Measurements from ENCODE around the gene SEPTIN8. TPM values are rescaled to one million over a fixed set of nuclear protein-coding genes. Genes with fewer than 3 reads are reported as not detected.

Gene SEPTIN8
- total and polyA plus RNA-seq, 2 experiments from 2014 or later: 26.9 to 41.9 TPM

- WGBS, 2 experiments (ENCODE audit: low coverage in 1 of 2, low lambda C conversion rate in 2 of 2, missing lambda C conversion rate in 2 of 2): 69% methylated on average over 17 to 18 of the region's 18 CpGs
- Histone ChIP-seq H3F3A (ENCODE audit: insufficient read depth) (peaks cover 10% of the 10 kb centered on the region), H4K20me1 (ENCODE audit: insufficient read depth) (no peaks in the 10 kb centered on the region), H3K4me3 (no peak overlapping the region), H3K79me2 (ENCODE audit: insufficient read depth) (no peaks in the 10 kb centered on the region), H3K4me2 (ENCODE audit: unreplicated experiment) (no peak overlapping the region), H3K9ac (no peak overlapping the region), H3K9me2 (ENCODE audit: insufficient read depth) (no peaks in the 10 kb centered on the region), H3K4me1 (ENCODE audit: insufficient read depth) (peaks cover 8% of the 10 kb centered on the region; the same call in 1 of the 2 replicates), H2AFZ (no peak overlapping the region), H3K27me3 (replicated peaks; ENCODE audit: insufficient read depth) (peaks cover 23% of the 10 kb centered on the region), H3K9me3 (ENCODE audit: low read depth) (no peaks in the 10 kb centered on the region), H3K27ac (no peak overlapping the region), H3K36me3 (ENCODE audit: low read depth) (no peaks in the 10 kb centered on the region)
- TF ChIP-seq EZH2 (IDR thresholded peaks at IDR 0.05; ENCODE audit: insufficient read depth, poor library complexity, severe bottlenecking): no peak
- no peak for TF ChIP-seq EZH2phosphoT487 (IDR thresholded peaks at IDR 0.05; ENCODE audit: insufficient read depth, low read depth)
- in situ Hi-C loops (cut with MboI): loop anchor here (25.0 kb wide), 1 partner anchor 425 kb away; no protein-coding TSS in a partner anchor
- DNase-seq: no peak
These were observed 35.2 kb upstream of the SEPTIN8 start for GRCh38 chr5:132812123-132812765.

- no peak overlapping the region for H3K27ac ChIP-seq
- H3K79me2 ChIP-seq (ENCODE audit: insufficient read depth): no peaks in the 10 kb centered on the region
- H4K20me1 ChIP-seq (ENCODE audit: insufficient read depth): no peaks in the 10 kb centered on the region
- H3K4me1 ChIP-seq (ENCODE audit: insufficient read depth): peaks cover 5% of the 10 kb centered on the region; the same call in 1 of the 2 replicates
- no peaks in the 10 kb centered on the region for H3K36me3 ChIP-seq (ENCODE audit: low read depth)
- in situ Hi-C loops (cut with MboI): loop anchor here (25.0 kb wide), 1 partner anchor 423 kb away; no protein-coding TSS in a partner anchor
- no peaks in the 10 kb centered on the region for H3K9me2 ChIP-seq (ENCODE audit: insufficient read depth)
- H3K4me2 ChIP-seq (ENCODE audit: unreplicated experiment): no peak overlapping the region
- no peak overlapping the region for H3K4me3 ChIP-seq
- H2AFZ ChIP-seq: no peak overlapping the region
- no peak overlapping the region for H3K9ac ChIP-seq
- TF ChIP-seq EZH2phosphoT487 (IDR thresholded peaks at IDR 0.05; ENCODE audit: insufficient read depth, low read depth) (no peak), EZH2 (IDR thresholded peaks at IDR 0.05; ENCODE audit: insufficient read depth, poor library complexity, severe bottlenecking) (no peak)
- 88 to 89% methylated on average over 5 of the region's 5 CpGs for WGBS, 2 experiments (ENCODE audit: low coverage in 1 of 2, low lambda C conversion rate in 2 of 2, missing lambda C conversion rate in 2 of 2)
- no peaks in the 10 kb centered on the region for H3K9me3 ChIP-seq (ENCODE audit: low read depth)
- no peaks in the 10 kb centered on the region for H3F3A ChIP-seq (ENCODE audit: insufficient read depth)
- DNase-seq: no peak
- H3K27me3 ChIP-seq (replicated peaks; ENCODE audit: insufficient read depth): peaks cover 23% of the 10 kb centered on the region
These were observed 33.6 kb upstream of the SEPTIN8 start for GRCh38 chr5:132810605-132811004.

GRCh38 chr5:132808866-132809265 is 31.8 kb upstream of the SEPTIN8 start:
- Histone ChIP-seq H2AFZ (no peak overlapping the region), H3K4me3 (no peak overlapping the region), H4K20me1 (ENCODE audit: insufficient read depth) (no peaks in the 10 kb centered on the region), H3K36me3 (ENCODE audit: low read depth) (no peaks in the 10 kb centered on the region), H3K27ac (no peak overlapping the region), H3K9me3 (ENCODE audit: low read depth) (no peaks in the 10 kb centered on the region), H3K9me2 (ENCODE audit: insufficient read depth) (no peaks in the 10 kb centered on the region), H3K79me2 (ENCODE audit: insufficient read depth) (no peaks in the 10 kb centered on the region), H3K27me3 (replicated peaks; ENCODE audit: insufficient read depth) (peaks cover 23% of the 10 kb centered on the region), H3K9ac (no peak overlapping the region), H3K4me1 (ENCODE audit: insufficient read depth) (no peaks in the 10 kb centered on the region), H3K4me2 (ENCODE audit: unreplicated experiment) (no peak overlapping the region), H3F3A (ENCODE audit: insufficient read depth) (no peaks in the 10 kb centered on the region)
- in situ Hi-C loops (cut with MboI): loop anchor here (25.0 kb wide), 1 partner anchor 422 kb away; no protein-coding TSS in a partner anchor
- no peak for DNase-seq
- WGBS, 2 experiments (ENCODE audit: low coverage in 1 of 2, low lambda C conversion rate in 2 of 2, missing lambda C conversion rate in 2 of 2): 43 to 47% methylated on average over 3 of the region's 3 CpGs
- TF ChIP-seq EZH2phosphoT487 (IDR thresholded peaks at IDR 0.05; ENCODE audit: insufficient read depth, low read depth) (no peak), EZH2 (IDR thresholded peaks at IDR 0.05; ENCODE audit: insufficient read depth, poor library complexity, severe bottlenecking) (no peak)

GRCh38 chr5:132808448-132808847 is 31.4 kb upstream of the SEPTIN8 start:
- Histone ChIP-seq H3K4me1 (ENCODE audit: insufficient read depth) (no peaks in the 10 kb centered on the region), H3K9me3 (ENCODE audit: low read depth) (no peaks in the 10 kb centered on the region), H3K36me3 (ENCODE audit: low read depth) (no peaks in the 10 kb centered on the region), H3K9ac (no peak overlapping the region), H3K27ac (no peak overlapping the region), H4K20me1 (ENCODE audit: insufficient read depth) (no peaks in the 10 kb centered on the region), H3K4me3 (no peak overlapping the region), H3F3A (ENCODE audit: insufficient read depth) (no peaks in the 10 kb centered on the region), H3K4me2 (ENCODE audit: unreplicated experiment) (no peak overlapping the region), H3K9me2 (ENCODE audit: insufficient read depth) (no peaks in the 10 kb centered on the region), H3K27me3 (replicated peaks; ENCODE audit: insufficient read depth) (peaks cover 26% of the 10 kb centered on the region), H3K79me2 (ENCODE audit: insufficient read depth) (no peaks in the 10 kb centered on the region), H2AFZ (no peak overlapping the region)
- in situ Hi-C loops (cut with MboI): loop anchor here (25.0 kb wide), 1 partner anchor 421 kb away; no protein-coding TSS in a partner anchor
- TF ChIP-seq EZH2phosphoT487 (IDR thresholded peaks at IDR 0.05; ENCODE audit: insufficient read depth, low read depth): no peak
- TF ChIP-seq EZH2 (IDR thresholded peaks at IDR 0.05; ENCODE audit: insufficient read depth, poor library complexity, severe bottlenecking): no peak
- DNase-seq: no peak
- 56 to 57% methylated on average over 2 of the region's 2 CpGs for WGBS, 2 experiments (ENCODE audit: low coverage in 1 of 2, low lambda C conversion rate in 2 of 2, missing lambda C conversion rate in 2 of 2)

Data from GM23248 (cell line).